Panc1 (cell line): ENCODE measurements around the gene TCF25. TPM values are rescaled to one million over a fixed set of nuclear protein-coding genes. Genes with fewer than 3 reads are reported as not detected.

ENCODE experiments used
- ATAC-seq: fragments of 200-7000 bp; cut with Tn5 transposase; 2 replicates; pipeline ENCODE4 v1.9.1; 2020; ENCODE audit warnings: mild to moderate bottlenecking, moderate library complexity
- BruUV-seq: library from RNA; stranded (reverse); fragments of 400-500 nt; replicated peaks from 2 replicates; lab custom pipeline; 2021; lab: Mats Ljungman, UMichigan
- CTCF ChIA-PET: fragments of 300-600 bp; sonication (Branson Sonifier 250); formaldehyde crosslinking; loops from one replicate; lab custom pipeline; 2022; ENCODE audit warnings: antibody characterized with exemption; lab: Charles Lee
- POLR2A ChIA-PET: fragments of 300-600 bp; sonication (Branson Sonifier 250); formaldehyde crosslinking; loops from one replicate; lab custom pipeline; 2022; ENCODE audit warnings: antibody characterized with exemption; lab: Charles Lee
- DNase-seq: peaks from one replicate; pipeline ENCODE4 v3.0.0-alpha.2; 2010; ENCODE audit warnings: low read depth, low spot score
- H3K27ac ChIP-seq: 2 replicates; pipeline ENCODE4 v1.5.1; 2011; ENCODE audit warnings: mild to moderate bottlenecking, low read length, inconsistent platforms
- H3K27me3 ChIP-seq: fragments of 200-500 bp; sonication (Bioruptor generic); 2 replicates; pipeline ENCODE4 v1.6.0; 2014; ENCODE audit warnings: low read length, inconsistent platforms; ENCODE audit not compliant: control insufficient read depth, insufficient read depth
- H3K36me3 ChIP-seq: fragments of 200-500 bp; sonication (Bioruptor generic); 2 replicates; pipeline ENCODE4 v1.5.1; 2014; ENCODE audit warnings: inconsistent platforms, mild to moderate bottlenecking, low read length, moderate library complexity; ENCODE audit not compliant: control insufficient read depth, insufficient read depth
- H3K4me1 ChIP-seq: 2 replicates; pipeline ENCODE4 v1.5.1; 2011; ENCODE audit warnings: inconsistent platforms, mild to moderate bottlenecking, low read length, moderate library complexity; ENCODE audit not compliant: control insufficient read depth, insufficient read depth
- H3K4me3 ChIP-seq, 2 experiments: 2 replicates each; pipeline ENCODE4 v1.5.1; 2011 to 2012; ENCODE audit warnings: low read depth in 2 of 2, low read length in 2 of 2, mild to moderate bottlenecking in 2 of 2, inconsistent platforms in 1 of 2, moderate library complexity in 1 of 2
- H3K9me3 ChIP-seq: fragments of 200-500 bp; sonication (Bioruptor generic); 2 replicates; pipeline ENCODE4 v1.5.1; 2014; ENCODE audit warnings: low read depth, mild to moderate bottlenecking, inconsistent platforms, low read length, moderate library complexity; ENCODE audit not compliant: control insufficient read depth, insufficient read depth
- CTCF ChIP-seq: fragments of 450-650 bp; IDR thresholded peaks from 2 replicates; pipeline ENCODE4 v1.5.1; 2017; ENCODE audit warnings: mild to moderate bottlenecking
- POLR2AphosphoS5 ChIP-seq: IDR thresholded peaks from 2 replicates; pipeline ENCODE4 v1.6.1; 2012; ENCODE audit warnings: mild to moderate bottlenecking, low read depth, low read length, moderate library complexity
- REST ChIP-seq, 2 experiments: IDR thresholded peaks; 2 replicates each; pipeline ENCODE4 v1.6.1; 2011 to 2012; ENCODE audit warnings: low read depth in 2 of 2, control low read depth in 1 of 2, low read length in 1 of 2, mild to moderate bottlenecking in 1 of 2, moderate library complexity in 1 of 2; ENCODE audit not compliant: insufficient read depth in 1 of 2
- SIN3A ChIP-seq: IDR thresholded peaks from 2 replicates; pipeline ENCODE4 v1.6.1; 2012; ENCODE audit warnings: low read depth, mild to moderate bottlenecking, low read length, moderate library complexity, borderline replicate concordance; ENCODE audit not compliant: insufficient read depth
- TCF7L2 ChIP-seq: IDR thresholded peaks from 2 replicates; pipeline ENCODE4 v1.6.1; 2011; ENCODE audit warnings: mild to moderate bottlenecking, low read depth, low read length, inconsistent platforms
- in situ Hi-C: cut with HindIII; loops from 2 replicates; pipeline ENCODE4 v1.10.0; 2016; ENCODE audit warnings: low sequenced_read_pairs, low pct_unique_long_range_greater_than_20kb
- intact Hi-C: fragments of 100-400 bp; cut with micrococcal nuclease; formaldehyde crosslinking; loops from one replicate; pipeline ENCODE4 v1.10.0; 2022; ENCODE audit not compliant: unreplicated experiment
- total RNA-seq: library from RNA; stranded (reverse); gene quantifications from one replicate; pipeline ENCODE4 v1.2.1, GENCODE V29; 2021; ENCODE audit not compliant: unreplicated experiment

Gene TCF25
- total RNA-seq, 1 experiment from 2014 or later: 144 TPM

- ChIA-PET POLR2A (no interaction called here), CTCF (interaction anchor here (0.6 kb wide), 1 partner anchor 176 kb away, joined by 6 read pairs; no protein-coding TSS in a partner anchor)
- ATAC-seq: peak; percentile 46
- H3K4me1 ChIP-seq: peaks cover 17% of the 10 kb centered on the region
- intact Hi-C loops (no loop called here), in situ Hi-C loops (no loop called here)
- no peaks in the 10 kb centered on the region for H3K9me3 ChIP-seq
- peak within 1 kb of the TSS; percentile 89 for H3K27ac ChIP-seq
- DNase-seq: no peak
- TF ChIP-seq REST (IDR thresholded peaks at IDR 0.05; ENCODE audit: insufficient read depth in 1 of 2, low read depth in 2 of 2, low read length in 1 of 2): no peak
- TF ChIP-seq SIN3A: 0 out of 2 replicates have a peak, but pooled peaks have one; percentile 29
- TF ChIP-seq POLR2AphosphoS5: peak; percentile 54; the same call in 1 of the 2 replicates
- peak; percentile 69 for TF ChIP-seq CTCF
- BruUV-seq: no TSS peak
- peak within 1 kb of the TSS; percentile 41 to 43 for H3K4me3 ChIP-seq
- no peaks in the 10 kb centered on the region; the same call in 1 of the 2 replicates for H3K36me3 ChIP-seq
- H3K27me3 ChIP-seq: no peaks in the 10 kb centered on the region
These were observed 45.3 kb downstream of the TCF25 start, which contains the start of gene MC1R for GRCh38 chr16:89918453-89919347. Gene MC1R (plus strand): TSS chr16:89918862. CDS start chr16:89919259, 397 bp downstream.

GRCh38 chr16:89919535-89920406 is 46.4 kb downstream of the TCF25 start:
- DNase-seq: no peak
- Histone ChIP-seq H3K4me3 (no peak overlapping the region; a peak in 1 of 4 replicates), H3K27ac (peak overlapping the region; percentile 91; the same call in 1 of the 2 replicates), H3K36me3 (no peaks in the 10 kb centered on the region; the same call in 1 of the 2 replicates), H3K4me1 (peaks cover 17% of the 10 kb centered on the region), H3K9me3 (no peaks in the 10 kb centered on the region), H3K27me3 (no peaks in the 10 kb centered on the region)
- BruUV-seq: no TSS peak
- TF ChIP-seq TCF7L2 (no peak), SIN3A (no peak), REST (IDR thresholded peaks at IDR 0.05; ENCODE audit: insufficient read depth in 1 of 2, low read depth in 2 of 2, low read length in 1 of 2) (no peak), POLR2AphosphoS5 (no peak), CTCF (no peak)
- intact Hi-C loops (no loop called here), in situ Hi-C loops (no loop called here)
- ChIA-PET CTCF (interaction anchor here (0.6 kb wide), 1 partner anchor 177 kb away, joined by 6 read pairs; no protein-coding TSS in a partner anchor), POLR2A (no interaction called here)
- no peak for ATAC-seq
